H9 (cell line): ENCODE measurements around the gene TAS2R42. TPM values are rescaled to one million over a fixed set of nuclear protein-coding genes. Genes with fewer than 3 reads are reported as not detected.

Experiments used
- DNase-seq: peaks from one replicate; pipeline ENCODE4 v3.0.0-alpha.2; 2017
- H2AFZ ChIP-seq: one replicate; pipeline ENCODE4 v1.6.1; 2013; ENCODE audit warnings: mild to moderate bottlenecking, low read length, control low read depth, moderate library complexity
- H2AK5ac ChIP-seq: 2 replicates; pipeline ENCODE4 v1.6.1; 2013; ENCODE audit warnings: low read length, control low read depth, mixed read lengths; ENCODE audit not compliant: insufficient read length
- H2BK120ac ChIP-seq: one replicate; pipeline ENCODE4 v1.6.1; 2013; ENCODE audit warnings: low read depth, mild to moderate bottlenecking, low read length, control low read depth, inconsistent platforms; ENCODE audit not compliant: poor library complexity, severe bottlenecking
- H2BK12ac ChIP-seq: 2 replicates; pipeline ENCODE4 v1.6.1; 2013; ENCODE audit warnings: low read length, control low read depth, mixed read lengths, low read depth; ENCODE audit not compliant: insufficient read length
- H2BK15ac ChIP-seq: 2 replicates; pipeline ENCODE4 v1.6.1; 2013; ENCODE audit warnings: low read depth, low read length, control low read depth
- H2BK20ac ChIP-seq: one replicate; pipeline ENCODE4 v1.6.1; 2013; ENCODE audit warnings: low read depth, mild to moderate bottlenecking, low read length, control low read depth, inconsistent platforms; ENCODE audit not compliant: poor library complexity, severe bottlenecking
- H2BK5ac ChIP-seq: 2 replicates; pipeline ENCODE4 v1.6.1; 2013; ENCODE audit warnings: low read length, control low read depth, mixed read lengths; ENCODE audit not compliant: insufficient read length
- H3K14ac ChIP-seq: 2 replicates; pipeline ENCODE4 v1.6.1; 2013; ENCODE audit warnings: low read length, control low read depth; ENCODE audit not compliant: insufficient read depth
- H3K18ac ChIP-seq: 2 replicates; pipeline ENCODE4 v1.6.1; 2013; ENCODE audit warnings: low read depth, mild to moderate bottlenecking, mixed read lengths, low read length, control low read depth; ENCODE audit not compliant: insufficient read length
- H3K23ac ChIP-seq: 2 replicates; pipeline ENCODE4 v1.6.1; 2013; ENCODE audit warnings: low read length, control low read depth, mixed read lengths, low read depth; ENCODE audit not compliant: insufficient read length
- H3K23me2 ChIP-seq: 2 replicates; pipeline ENCODE4 v1.6.1; 2013; ENCODE audit warnings: low read depth, mild to moderate bottlenecking, mixed read lengths, low read length, control low read depth; ENCODE audit not compliant: insufficient read length, poor library complexity, severe bottlenecking
- H3K27ac ChIP-seq: 2 replicates; pipeline ENCODE4 v1.5.1; 2013; ENCODE audit warnings: low read length, control low read depth, mixed read lengths, low read depth; ENCODE audit not compliant: insufficient read length
- H3K27me3 ChIP-seq: 2 replicates; pipeline ENCODE4 v1.6.1; 2013; ENCODE audit warnings: low read length, control low read depth, inconsistent platforms; ENCODE audit not compliant: insufficient read depth
- H3K4ac ChIP-seq: 2 replicates; pipeline ENCODE4 v1.6.1; 2013; ENCODE audit warnings: low read depth, mild to moderate bottlenecking, control low read depth, inconsistent platforms, low read length, moderate library complexity
- H3K4me1 ChIP-seq: 2 replicates; pipeline ENCODE4 v1.6.1; 2013; ENCODE audit warnings: low read length, control low read depth, inconsistent platforms; ENCODE audit not compliant: insufficient read depth
- H3K4me2 ChIP-seq: 2 replicates; pipeline ENCODE4 v1.6.1; 2013; ENCODE audit warnings: low read length, control low read depth, mixed read lengths; ENCODE audit not compliant: insufficient read length, insufficient read depth
- H3K56ac ChIP-seq: 2 replicates; pipeline ENCODE4 v1.6.1; 2013; ENCODE audit warnings: low read depth, mild to moderate bottlenecking, mixed read lengths, low read length, control low read depth; ENCODE audit not compliant: insufficient read length
- H3K79me1 ChIP-seq: 2 replicates; pipeline ENCODE4 v1.6.1; 2013; ENCODE audit warnings: low read depth, mild to moderate bottlenecking, moderate library complexity, low read length, control low read depth, inconsistent platforms; ENCODE audit not compliant: insufficient read depth, poor library complexity, severe bottlenecking
- H3K79me2 ChIP-seq: 2 replicates; pipeline ENCODE4 v1.6.1; 2013; ENCODE audit warnings: low read length, control low read depth, inconsistent platforms; ENCODE audit not compliant: insufficient read depth
- H3K9ac ChIP-seq: 2 replicates; pipeline ENCODE4 v1.6.1; 2013; ENCODE audit warnings: low read length, control low read depth, mixed read lengths; ENCODE audit not compliant: insufficient read length; ENCODE audit errors: extremely low read depth
- H3K9me3 ChIP-seq: one replicate; pipeline ENCODE4 v1.6.1; 2013; ENCODE audit warnings: low read depth, low read length, inconsistent platforms; ENCODE audit not compliant: control insufficient read depth
- H3T11ph ChIP-seq: one replicate; pipeline ENCODE4 v1.6.1; 2013; ENCODE audit warnings: mild to moderate bottlenecking, low read length, control low read depth, inconsistent platforms
- H4K20me1 ChIP-seq: one replicate; pipeline ENCODE4 v1.6.1; 2013; ENCODE audit not compliant: control insufficient read depth, insufficient read length, insufficient read depth
- H4K5ac ChIP-seq: 2 replicates; pipeline ENCODE4 v1.6.1; 2013; ENCODE audit warnings: low read depth, mild to moderate bottlenecking, mixed read lengths, low read length, control low read depth; ENCODE audit not compliant: insufficient read length
- H4K8ac ChIP-seq: replicated peaks from 2 replicates; pipeline ENCODE4 v1.6.1; 2013; ENCODE audit warnings: low read length, control low read depth, mixed read lengths, low read depth; ENCODE audit not compliant: insufficient read length
- H4K91ac ChIP-seq: 2 replicates; pipeline ENCODE4 v1.6.1; 2013; ENCODE audit warnings: low read depth, mild to moderate bottlenecking, moderate library complexity, mixed read lengths, low read length, control low read depth; ENCODE audit not compliant: insufficient read length
- H3K27ac Mint-ChIP-seq, 3 experiments: 2 replicates in 2 of 3; 3 replicates in 1 of 3; pipeline ENCODE4 v1.8.0; 2020 to 2021; ENCODE audit warnings: mixed read lengths in 3 of 3, mild to moderate bottlenecking in 1 of 3, moderate library complexity in 1 of 3
- H3K27me3 Mint-ChIP-seq: 2 replicates; pipeline ENCODE4 v1.8.0; 2021; ENCODE audit warnings: low read depth, mild to moderate bottlenecking, moderate library complexity, mixed read lengths
- H3K36me3 Mint-ChIP-seq, 3 experiments: 2 replicates in 2 of 3; 3 replicates in 1 of 3; pipeline ENCODE4 v1.8.0; 2020 to 2021; ENCODE audit warnings: low read depth in 3 of 3, mixed read lengths in 3 of 3; ENCODE audit not compliant: insufficient read depth in 1 of 3
- H3K4me1 Mint-ChIP-seq, 2 experiments: 2 replicates each; pipeline ENCODE4 v1.8.0; 2020; ENCODE audit warnings: mixed read lengths in 2 of 2
- H3K4me3 Mint-ChIP-seq, 2 experiments: 2 replicates in 1 of 2; 3 replicates in 1 of 2; pipeline ENCODE4 v1.8.0; 2020 to 2021; ENCODE audit warnings: mild to moderate bottlenecking in 2 of 2, mixed read lengths in 2 of 2, moderate library complexity in 1 of 2
- H3K9me3 Mint-ChIP-seq, 2 experiments: 2 replicates in 1 of 2; 3 replicates in 1 of 2; pipeline ENCODE4 v1.8.0; 2020; ENCODE audit warnings: mild to moderate bottlenecking in 2 of 2, mixed read lengths in 2 of 2, moderate library complexity in 1 of 2
- CTCF ChIP-seq: fragments of 200-600 bp; sonication (generic); conservative IDR thresholded peaks from 3 replicates; pipeline ENCODE4 v1.8.0; 2021; ENCODE audit warnings: antibody characterized with exemption, mild to moderate bottlenecking
- WGBS: extraction: QIAGEN DNeasy Blood & Tissue Kit; methylation state at CpG from one replicate; pipeline ENCODE4 v1.1.7; 2013; ENCODE audit warnings: missing lambda C conversion rate, low lambda C conversion rate, mixed read lengths; ENCODE audit not compliant: insufficient read length; ENCODE audit errors: extremely low coverage; 5-methylcytosine and 5-hydroxymethylcytosine counted together
- total RNA-seq: library from RNA; stranded (reverse); gene quantifications from 2 replicates; pipeline ENCODE4 v1.2.1, GENCODE V29; 2021

TAS2R42 gene
- total RNA-seq, 1 experiment from 2014 or later, result not detected

GRCh38 chr12:11152725-11153124, 34.0 kb downstream of the TAS2R42 start:
- no peak overlapping the region for H3K18ac ChIP-seq
- no peak overlapping the region for H3K56ac ChIP-seq
- no peak overlapping the region for H3K4ac ChIP-seq
- no peak overlapping the region for H3K27ac Mint-ChIP-seq
- H2BK5ac ChIP-seq, result no peak overlapping the region
- H3K27ac ChIP-seq, result peak overlapping the region; percentile 17
- no peaks in the 10 kb centered on the region for H3K23me2 ChIP-seq
- H3K9me3 Mint-ChIP-seq, result peaks cover 27 to 28% of the 10 kb centered on the region in 2 experiments
- no peak overlapping the region for H4K8ac ChIP-seq
- no peaks in the 10 kb centered on the region for H4K20me1 ChIP-seq
- H3K36me3 Mint-ChIP-seq, result peaks cover 16 to 42% (median 41%) of the 10 kb centered on the region in 3 experiments
- H3K4me3 Mint-ChIP-seq, result no peak overlapping the region
- no peaks in the 10 kb centered on the region for H3K27me3 Mint-ChIP-seq
- no peak overlapping the region for H4K91ac ChIP-seq
- H3K9ac ChIP-seq, result no peak overlapping the region
- H3T11ph ChIP-seq, result no peak overlapping the region
- H3K4me1 Mint-ChIP-seq, result peaks cover 22 to 29% of the 10 kb centered on the region in 2 experiments
- no peak for DNase-seq
- no peak overlapping the region for H3K23ac ChIP-seq
- no peak overlapping the region for H2BK20ac ChIP-seq
- no peak overlapping the region for H2AFZ ChIP-seq
- no CpG with 5 or more reads among the region's 2 CpGs for WGBS
- H3K4me1 ChIP-seq, result no peaks in the 10 kb centered on the region
- H3K27me3 ChIP-seq, result no peaks in the 10 kb centered on the region
- no peak overlapping the region for H4K5ac ChIP-seq
- H3K79me2 ChIP-seq, result peaks cover 9% of the 10 kb centered on the region
- no peak overlapping the region for H2BK15ac ChIP-seq
- no peak for TF ChIP-seq CTCF
- H2AK5ac ChIP-seq, result no peak overlapping the region
- H3K79me1 ChIP-seq, result peaks cover 2% of the 10 kb centered on the region
- no peak overlapping the region for H2BK12ac ChIP-seq
- H2BK120ac ChIP-seq, result no peak overlapping the region
- no peaks in the 10 kb centered on the region for H3K9me3 ChIP-seq
- H3K14ac ChIP-seq, result no peak overlapping the region
- H3K4me2 ChIP-seq, result no peak overlapping the region
